Heart right ventricle (tissue), 16 donors: ENCODE results near the gene PCBP3. TPM values are rescaled to one million over a fixed set of nuclear protein-coding genes. Genes with fewer than 3 reads are reported as not detected.

Experiments
- ATAC-seq, 8 donors: fragments of 200-7000 bp; cut with Tn5 transposase; one replicate each; pipeline ENCODE4 v1.9.1; 2020; ENCODE audit warnings: mild to moderate bottlenecking in 8 of 8, moderate library complexity in 8 of 8, moderate number of reproducible peaks in 1 of 8
- DNase-seq, 2 donors: peaks; one replicate each; pipeline ENCODE4 v3.0.0-alpha.2; 2020
- H3K27ac ChIP-seq, 10 donors: fragments of 200-600 bp; sonication (generic) in 2 of 10; one replicate each; pipeline versions ENCODE4 v1.5.0 to v1.8.0; 2020 to 2022; ENCODE audit warnings: mild to moderate bottlenecking in 3 of 10
- H3K27me3 ChIP-seq, 7 donors: fragments of 200-600 bp; one replicate each; pipeline ENCODE4 v1.8.0; 2021 to 2022; ENCODE audit warnings: mild to moderate bottlenecking in 2 of 7
- H3K36me3 ChIP-seq, 9 donors: fragments of 200-600 bp; sonication (generic) in 1 of 9; one replicate each; pipeline versions ENCODE4 v1.5.0 to v1.8.0; 2020 to 2022; ENCODE audit warnings: mild to moderate bottlenecking in 2 of 9
- H3K4me1 ChIP-seq, 9 donors: fragments of 200-600 bp; sonication (generic) in 1 of 9; one replicate each; pipeline versions ENCODE4 v1.5.0 to v1.8.0; 2020 to 2022; ENCODE audit warnings: mild to moderate bottlenecking in 4 of 9
- H3K4me3 ChIP-seq, 10 donors: fragments of 200-600 bp; sonication (generic) in 2 of 10; one replicate each; pipeline versions ENCODE4 v1.5.0 to v1.8.0; 2020 to 2022; ENCODE audit warnings: mild to moderate bottlenecking in 7 of 10, moderate library complexity in 2 of 10
- H3K9me3 ChIP-seq, 11 donors: fragments of 200-600 bp in 10 of 11; sonication (generic) in 2 of 11; one replicate each; pipeline versions ENCODE4 v1.5.0 to v1.8.0; 2013 to 2022; ENCODE audit warnings: mild to moderate bottlenecking in 2 of 11, control low read depth in 1 of 11, moderate library complexity in 1 of 11
- WGBS, 2 donors: extraction: QIAGEN DNeasy Blood & Tissue Kit; methylation state at CpG; one replicate each; pipeline ENCODE4 v1.1.7; 2013; ENCODE audit warnings: inconsistent platforms in 1 of 2; 5-methylcytosine and 5-hydroxymethylcytosine counted together
- intact Hi-C, 10 donors: fragments of 100-400 bp; cut with DNase I; formaldehyde crosslinking; loops; one replicate each; pipeline versions ENCODE4 v1.11.1 to v1.14.2; 2022
- polyA plus RNA-seq, 2 donors: library from polyadenylated mRNA; stranded (reverse); fragments of 200-250 nt; gene quantifications; one replicate each; pipeline ENCODE4 v1.2.3, GENCODE V29; 2013
- total RNA-seq, 10 donors: library from RNA; stranded (reverse); fragmentation: NEBNext Ultra II Directional in 3 of 10; extraction: Animal tissue kit (Norgen Biotek cat#: 25700) in 3 of 10; gene quantifications; one replicate each; pipeline versions ENCODE4 v1.2.1 to v1.2.4, GENCODE V29; 2021 to 2023
- TF ChIP-seq, protein P1 (sequence below), 9 donors: fragments of 200-600 bp; sonication (generic) in 2 of 9; IDR thresholded peaks; one replicate each; pipeline versions ENCODE4 v1.5.0 to v1.8.0; 2021 to 2022; ENCODE audit warnings: antibody characterized with exemption in 9 of 9, mild to moderate bottlenecking in 5 of 9, moderate library complexity in 1 of 9
- donor health status: Arrhythmogenic right ventricular cardiomyopathy.
- donor health status: ischemic (EF 13 %, LVEDD 7.1; RV severe dilation, severe dysfunction).
- donor health status: healthy with polysubstance abuse.
- donor health status: DM: no; HTN: yes; CAD: no.
- donor health status: DM: no; HTN: no; CAD: no.
- donor health status: ischemic (EF 25% LVEDD 6.9; RV normal size, moderate dysfunction).
- donor health status: ischemic (EF 25% LVEDD 5.7; RV mildly dilated, moderate dysfunction).
- donor health status: healthy.
- donor health status: DM: yes; HTN: yes; CAD: no.
- donor health status: Ischemic cardiomyopathy.
- donor health status: ischemic (EF 35%, LVEDD 5.7; RV mildly dilated, moderate dysfunction).
- donor health status: nonischemic (EF 11% LVEDD 7.7; RV severe dilation, severe dysfunction).
- donor health status: DM: yes; HTN: yes; CAD: no.
- donor health status: PGD.
- donor health status: ischemic (EF 29% LVEDD 5.4; RV normal size, mild dysfunction).
- donor health status: nonischemic (EF 23%, LVEDD 6.1; RV moderate dilation, normal function).

Gene PCBP3
- total and polyA plus RNA-seq, 12 donors = 0.25 to 11.3 (median 1.2) TPM

DNA sequence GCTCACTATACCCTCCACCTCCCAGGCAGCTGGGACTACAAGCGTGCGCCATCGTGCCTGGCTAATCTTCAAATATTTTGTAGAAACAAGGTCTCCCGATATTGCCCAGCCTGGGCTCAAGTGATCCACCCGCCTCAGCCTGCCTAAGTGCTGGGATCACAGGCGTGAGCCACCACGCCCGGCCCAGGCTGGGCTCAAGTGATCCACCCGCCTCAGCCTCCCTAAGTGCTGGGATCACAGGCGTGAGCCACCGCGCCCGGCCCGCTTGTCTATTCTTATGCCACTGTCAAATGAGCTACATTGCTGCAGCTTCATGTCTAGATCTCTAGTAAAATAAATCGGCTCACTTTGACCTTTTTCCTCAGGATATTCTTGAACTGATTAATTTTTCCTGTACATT is 230.3 kb downstream of the PCBP3 start:
- Histone ChIP-seq H3K4me1 (peaks cover 0 to 16% (median 0%) of the 10 kb centered on the region in 9 donors), H3K36me3 (no peaks in the 10 kb centered on the region), H3K27ac (no peak overlapping the region), H3K4me3 (no peak overlapping the region), H3K27me3 (peaks cover 0 to 65% (median 5%) of the 10 kb centered on the region in 7 donors), H3K9me3 (no peaks in the 10 kb centered on the region)
- ATAC-seq = no peak
- intact Hi-C loops = loop anchor here in 1 of 10 donors (10.0 kb wide), 1 partner anchor 61 kb away; no protein-coding TSS in a partner anchor
- WGBS, 2 donors = 91 to 93% methylated on average over 15 of the region's 15 CpGs
- TF ChIP-seq, protein P1, sequence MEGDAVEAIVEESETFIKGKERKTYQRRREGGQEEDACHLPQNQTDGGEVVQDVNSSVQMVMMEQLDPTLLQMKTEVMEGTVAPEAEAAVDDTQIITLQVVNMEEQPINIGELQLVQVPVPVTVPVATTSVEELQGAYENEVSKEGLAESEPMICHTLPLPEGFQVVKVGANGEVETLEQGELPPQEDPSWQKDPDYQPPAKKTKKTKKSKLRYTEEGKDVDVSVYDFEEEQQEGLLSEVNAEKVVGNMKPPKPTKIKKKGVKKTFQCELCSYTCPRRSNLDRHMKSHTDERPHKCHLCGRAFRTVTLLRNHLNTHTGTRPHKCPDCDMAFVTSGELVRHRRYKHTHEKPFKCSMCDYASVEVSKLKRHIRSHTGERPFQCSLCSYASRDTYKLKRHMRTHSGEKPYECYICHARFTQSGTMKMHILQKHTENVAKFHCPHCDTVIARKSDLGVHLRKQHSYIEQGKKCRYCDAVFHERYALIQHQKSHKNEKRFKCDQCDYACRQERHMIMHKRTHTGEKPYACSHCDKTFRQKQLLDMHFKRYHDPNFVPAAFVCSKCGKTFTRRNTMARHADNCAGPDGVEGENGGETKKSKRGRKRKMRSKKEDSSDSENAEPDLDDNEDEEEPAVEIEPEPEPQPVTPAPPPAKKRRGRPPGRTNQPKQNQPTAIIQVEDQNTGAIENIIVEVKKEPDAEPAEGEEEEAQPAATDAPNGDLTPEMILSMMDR (IDR thresholded peaks at IDR 0.05) = no peak
- DNase-seq = no peak

DNA sequence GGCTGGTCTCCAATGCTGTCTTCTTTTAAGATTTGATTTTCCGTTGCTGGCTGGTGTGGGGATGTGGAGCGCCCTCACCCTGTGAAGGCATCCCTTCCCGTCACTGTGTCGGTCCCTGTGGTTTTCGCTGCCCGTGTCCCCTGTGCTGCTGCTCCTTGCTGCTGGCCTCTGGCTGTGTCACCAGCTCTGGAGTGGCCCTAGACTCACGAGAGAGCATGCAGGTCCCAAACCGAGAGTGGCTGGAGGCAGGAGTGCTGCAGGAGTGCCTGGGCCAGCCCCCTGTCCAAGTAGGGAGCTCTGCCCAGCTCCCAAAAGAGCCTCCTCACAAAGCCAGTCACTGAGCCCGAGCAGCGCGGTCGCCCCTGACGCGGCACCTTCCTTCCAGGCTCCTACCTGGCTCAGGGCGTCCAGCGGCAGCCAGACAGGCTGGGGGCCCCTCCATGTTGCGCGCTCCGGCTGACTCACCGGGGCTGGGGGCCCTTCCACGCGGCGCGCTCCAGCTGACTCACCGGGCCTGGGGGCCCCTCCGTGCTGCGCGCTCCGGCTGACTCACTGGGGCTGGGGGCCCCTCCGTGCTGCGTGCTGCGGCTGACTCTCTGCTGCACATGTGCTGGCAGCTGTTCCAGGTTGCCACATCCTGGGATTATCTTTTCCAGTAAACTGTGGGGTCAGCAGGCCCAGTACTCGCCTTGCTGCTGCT is 231.3 kb downstream of the PCBP3 start:
- H3K9me3 ChIP-seq = no peaks in the 10 kb centered on the region
- H3K36me3 ChIP-seq = no peaks in the 10 kb centered on the region
- ATAC-seq = peak in 5 of 8 donors; percentile 25 to 84 (median 64)
- no peak overlapping the region for H3K4me3 ChIP-seq
- TF ChIP-seq, protein P1 (IDR thresholded peaks at IDR 0.05) = no peak
- H3K27ac ChIP-seq = no peak overlapping the region
- intact Hi-C loops = loop anchor here in 1 of 10 donors (10.0 kb wide), 1 partner anchor 60 kb away; no protein-coding TSS in a partner anchor
- peaks cover 0 to 69% (median 5%) of the 10 kb centered on the region in 7 donors for H3K27me3 ChIP-seq
- 73 to 76% methylated on average over 33 of the region's 33 CpGs for WGBS, 2 donors
- DNase-seq = no peak
- peaks cover 0 to 16% (median 0%) of the 10 kb centered on the region in 9 donors for H3K4me1 ChIP-seq

DNA sequence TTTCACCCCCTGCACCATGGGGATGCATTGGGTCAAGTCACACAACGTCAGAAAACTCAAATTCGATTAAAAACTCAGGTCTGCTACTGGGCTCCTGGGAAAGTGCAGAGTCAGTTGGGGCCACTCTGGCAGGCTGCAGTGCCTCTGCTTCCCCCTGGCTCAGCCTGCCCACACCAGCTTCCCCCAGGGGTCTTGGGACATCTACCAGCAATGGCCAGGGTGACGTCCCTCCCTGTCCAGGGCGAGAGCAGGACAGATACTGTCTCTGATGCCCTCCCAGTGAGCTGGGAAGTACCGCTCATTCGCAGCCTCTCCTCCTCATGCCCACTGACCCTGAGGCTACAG is 231.9 kb downstream of the PCBP3 start:
- TF ChIP-seq, protein P1 (IDR thresholded peaks at IDR 0.05) = no peak
- Histone ChIP-seq H3K9me3 (no peaks in the 10 kb centered on the region), H3K4me3 (no peak overlapping the region), H3K4me1 (peaks cover 0 to 16% (median 0%) of the 10 kb centered on the region in 9 donors), H3K27me3 (peaks cover 0 to 74% (median 5%) of the 10 kb centered on the region in 7 donors), H3K27ac (no peak overlapping the region), H3K36me3 (no peaks in the 10 kb centered on the region)
- DNase-seq = no peak
- ATAC-seq = no peak
- WGBS, 2 donors = 73 to 81% methylated on average over 6 of the region's 6 CpGs
- intact Hi-C loops = loop anchor here in 1 of 10 donors (10.0 kb wide), 1 partner anchor 59 kb away; no protein-coding TSS in a partner anchor

DNA sequence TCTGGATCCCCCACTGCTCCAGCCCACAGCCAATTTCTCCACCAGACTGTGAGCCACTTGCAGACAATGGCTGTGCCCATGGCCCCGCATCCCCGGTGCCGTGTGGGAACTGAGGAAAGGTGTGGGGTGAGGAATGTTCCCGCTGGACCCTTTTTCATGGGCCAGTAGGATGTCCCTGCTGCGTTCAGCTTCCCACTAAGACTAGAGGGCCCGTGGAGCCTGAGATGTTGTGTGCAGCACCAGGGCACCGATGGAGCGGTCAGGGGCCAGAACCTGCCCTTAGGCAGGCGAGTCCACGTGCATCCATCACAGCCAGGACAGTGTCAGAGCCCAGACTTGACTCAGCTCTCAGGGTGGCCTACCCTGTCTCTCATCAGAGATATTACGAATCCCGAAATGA is 232.4 kb downstream of the PCBP3 start:
- intact Hi-C loops = loop anchor here in 1 of 10 donors (10.0 kb wide), 1 partner anchor 59 kb away; no protein-coding TSS in a partner anchor
- ATAC-seq = no peak
- H3K36me3 ChIP-seq = no peaks in the 10 kb centered on the region

More for the DNA sequence above, 232.4 kb downstream of the PCBP3 start:
- DNase-seq = no peak
- WGBS, 2 donors = 91 to 94% methylated on average over 12 of the region's 12 CpGs
- Histone ChIP-seq H3K27me3 (peaks cover 0 to 74% (median 5%) of the 10 kb centered on the region in 7 donors), H3K4me1 (peaks cover 0 to 16% (median 2%) of the 10 kb centered on the region in 9 donors), H3K4me3 (no peak overlapping the region), H3K27ac (no peak overlapping the region), H3K9me3 (no peaks in the 10 kb centered on the region)
- TF ChIP-seq, protein P1 (IDR thresholded peaks at IDR 0.05) = no peak
